ENCODE results near the gene AP2B1.
"Not testable (repeated sequence)": the region's sequence is repeated elsewhere in the genome, so short reads cannot be mapped to it uniquely, and the experiment has no call there.

The AP2B1 gene

GRCh38 chr17:35748979-35749378, 161.9 kb downstream of the AP2B1 start:
- H3K4me3 ChIP-seq (ENCODE audit: low read depth, low read length) = no peak overlapping the region
- no peak overlapping the region for H3K27ac ChIP-seq
- no peak overlapping the region for H3K4me2 ChIP-seq (ENCODE audit: low read length)
- no peaks in the 10 kb centered on the region for H3K79me2 ChIP-seq
- no peak overlapping the region for H3K9ac ChIP-seq
- TF ChIP-seq CTCF (IDR thresholded peaks at IDR 0.05) = no peak
- no peaks in the 10 kb centered on the region for H3K9me3 ChIP-seq (ENCODE audit: control insufficient read depth, low read length)
- H2AFZ ChIP-seq = no peak overlapping the region
- H3K4me1 ChIP-seq = peaks cover 20% of the 10 kb centered on the region
- no peaks in the 10 kb centered on the region for H3K27me3 ChIP-seq (ENCODE audit: control insufficient read depth, insufficient read depth, low read length)
- no peaks in the 10 kb centered on the region for H3K36me3 ChIP-seq (ENCODE audit: control insufficient read depth, insufficient read depth, low read length)

- no peak overlapping the region for H3K4me2 ChIP-seq (ENCODE audit: low read length)
- no peak overlapping the region for H3K4me3 ChIP-seq (ENCODE audit: low read depth, low read length)
- H3K79me2 ChIP-seq = no peaks in the 10 kb centered on the region
- H3K9ac ChIP-seq = no peak overlapping the region
- no peaks in the 10 kb centered on the region for H3K36me3 ChIP-seq (ENCODE audit: control insufficient read depth, insufficient read depth, low read length)
- TF ChIP-seq CTCF (IDR thresholded peaks at IDR 0.05) = no peak
- peak overlapping the region; percentile 74 for H2AFZ ChIP-seq
- no peaks in the 10 kb centered on the region for H3K27me3 ChIP-seq (ENCODE audit: control insufficient read depth, insufficient read depth, low read length)
- no peaks in the 10 kb centered on the region for H3K9me3 ChIP-seq (ENCODE audit: control insufficient read depth, low read length)
- peaks cover 20% of the 10 kb centered on the region for H3K4me1 ChIP-seq
- H3K27ac ChIP-seq = no peak overlapping the region
Measured at GRCh38 chr17:35749560-35750412, 162.7 kb downstream of the AP2B1 start.

GRCh38 chr17:35750526-35751395, 163.6 kb downstream of the AP2B1 start:
- Histone ChIP-seq H3K79me2 (no peaks in the 10 kb centered on the region), H3K4me3 (ENCODE audit: low read depth, low read length) (no peak overlapping the region), H2AFZ (peak overlapping the region; percentile 74), H3K4me1 (peaks cover 20% of the 10 kb centered on the region), H3K4me2 (ENCODE audit: low read length) (no peak overlapping the region), H3K9me3 (ENCODE audit: control insufficient read depth, low read length) (no peaks in the 10 kb centered on the region), H3K27ac (no peak overlapping the region), H3K9ac (no peak overlapping the region), H3K27me3 (ENCODE audit: control insufficient read depth, insufficient read depth, low read length) (no peaks in the 10 kb centered on the region), H3K36me3 (ENCODE audit: control insufficient read depth, insufficient read depth, low read length) (no peaks in the 10 kb centered on the region)
- TF ChIP-seq CTCF (IDR thresholded peaks at IDR 0.05) = no peak

- H3K79me2 ChIP-seq; H3K27me3 ChIP-seq (ENCODE audit: control insufficient read depth, insufficient read depth, low read length): not testable (repeated sequence)
Measured at GRCh38 chr17:35751541-35751940, 164.4 kb downstream of the AP2B1 start.

GRCh38 chr17:35752471-35752870, 165.3 kb downstream of the AP2B1 start:
- Histone ChIP-seq H3K9ac (no peak overlapping the region), H3K27ac (no peak overlapping the region), H3K79me2 (no peaks in the 10 kb centered on the region), H3K27me3 (ENCODE audit: control insufficient read depth, insufficient read depth, low read length) (no peaks in the 10 kb centered on the region), H3K4me1 (peaks cover 20% of the 10 kb centered on the region), H3K4me2 (ENCODE audit: low read length) (no peak overlapping the region), H3K9me3 (ENCODE audit: control insufficient read depth, low read length) (no peaks in the 10 kb centered on the region), H3K4me3 (ENCODE audit: low read depth, low read length) (no peak overlapping the region), H3K36me3 (ENCODE audit: control insufficient read depth, insufficient read depth, low read length) (no peaks in the 10 kb centered on the region), H2AFZ (no peak overlapping the region)
- no peak for TF ChIP-seq CTCF (IDR thresholded peaks at IDR 0.05)

More at GRCh38 chr17:35751541-35751940, 164.4 kb downstream of the AP2B1 start:
- H3K4me2 ChIP-seq (ENCODE audit: low read length); H2AFZ ChIP-seq; H3K27ac ChIP-seq; H3K9ac ChIP-seq; H3K9me3 ChIP-seq (ENCODE audit: control insufficient read depth, low read length); H3K4me3 ChIP-seq (ENCODE audit: low read depth, low read length); H3K36me3 ChIP-seq (ENCODE audit: control insufficient read depth, insufficient read depth, low read length): not testable (repeated sequence)
- H3K4me1 ChIP-seq = peaks cover 20% of the 10 kb centered on the region

Measured in parathyroid adenoma (tissue), 2 donors.